Measurements from ENCODE around the gene BLTP3B. TPM values are rescaled to one million over a fixed set of nuclear protein-coding genes. Genes with fewer than 3 reads are reported as not detected.

The BLTP3B gene
- total RNA-seq, 1 donor from 2014 or later, result 13.5 TPM

DNA sequence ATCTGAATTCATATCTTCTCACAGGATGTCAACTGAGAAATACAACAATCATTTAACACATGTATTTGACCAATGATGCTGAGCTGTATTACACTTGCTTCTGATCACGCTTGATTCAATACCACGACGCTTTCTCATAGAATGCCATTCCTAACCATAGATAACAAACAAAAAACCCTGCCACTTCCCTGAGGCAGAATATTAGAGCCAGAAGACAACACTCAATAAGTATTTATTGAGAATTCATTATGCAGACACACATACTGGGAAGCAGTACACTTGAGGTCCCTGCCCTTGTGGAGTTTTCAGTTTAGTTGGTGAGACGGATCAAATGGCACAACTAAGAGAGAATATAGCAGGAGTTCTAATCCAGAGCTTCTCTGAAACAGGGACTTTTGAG, 32.4 kb downstream of the BLTP3B start:
- no peak for ATAC-seq

DNA sequence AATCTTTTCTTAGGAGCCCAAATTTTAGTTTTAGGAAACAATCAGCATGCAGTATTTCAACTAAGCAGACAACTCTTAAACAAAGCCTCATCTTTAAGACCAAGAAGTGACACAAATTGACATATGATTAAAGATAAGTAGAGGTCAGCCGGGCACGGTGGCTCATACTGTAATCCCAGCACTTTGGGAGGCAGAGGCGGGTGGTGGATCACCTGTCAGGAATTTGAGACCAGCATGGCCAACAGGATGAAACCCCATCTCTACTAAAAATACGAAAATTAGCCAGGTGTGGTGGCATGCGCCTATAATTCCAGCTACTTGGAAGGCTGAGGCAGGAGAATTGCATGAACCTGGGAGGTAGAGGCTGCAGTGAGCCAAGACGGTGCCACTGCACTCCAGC, 35.8 kb downstream of the BLTP3B start:
- ATAC-seq, result no peak

DNA sequence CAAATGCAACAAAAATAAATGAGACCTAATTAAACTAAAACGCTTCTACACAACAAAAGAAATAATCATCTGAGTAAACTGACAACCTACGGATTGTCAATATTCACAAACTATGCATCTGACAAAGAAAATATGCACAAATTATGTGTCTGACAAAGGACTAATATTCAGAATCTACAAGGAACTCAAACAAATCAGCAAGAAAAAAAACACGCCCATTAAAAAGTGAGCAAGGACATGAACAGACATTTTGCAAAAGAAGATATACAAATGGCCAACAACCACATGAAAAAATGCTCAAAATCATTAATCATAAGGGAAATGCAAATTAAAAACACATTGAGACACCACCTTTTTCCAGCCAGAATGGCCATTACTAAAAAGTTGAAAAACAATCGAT, 37.0 kb downstream of the BLTP3B start:
- no peak for ATAC-seq

DNA sequence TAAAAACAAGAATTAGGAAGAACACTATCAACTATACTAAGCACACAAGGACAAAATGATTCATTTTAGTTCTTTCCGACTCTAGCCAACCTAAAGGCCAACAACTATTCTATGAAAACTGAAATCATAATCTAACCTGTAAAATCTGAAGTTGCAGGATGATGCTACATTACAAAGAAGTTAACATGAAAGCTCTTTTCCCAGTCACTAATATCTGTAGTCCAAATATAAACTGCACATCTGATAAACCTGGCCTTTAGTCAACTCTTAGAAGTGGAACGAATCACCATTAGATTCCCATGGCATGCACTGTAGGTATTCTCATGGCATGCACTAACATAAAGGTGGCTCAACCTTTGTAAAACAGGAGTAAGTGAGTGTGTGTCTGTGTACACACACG, 41.7 kb downstream of the BLTP3B start:
- peak; percentile 23 for ATAC-seq

Other genes starting within 250 kb of the BLTP3B start
- gene ANKS1B, start 157.9 kb downstream of the BLTP3B start, total RNA-seq, result 2.8 TPM
- gene ACTR6, start 57.9 kb upstream of the BLTP3B start, total RNA-seq, result 20.4 TPM
- 0.68 TPM for gene DEPDC4, start 124.2 kb upstream of the BLTP3B start, total RNA-seq
- gene SCYL2, start 124.3 kb upstream of the BLTP3B start, total RNA-seq, result 29.3 TPM
- not detected for gene SLC17A8, start 214.2 kb upstream of the BLTP3B start, total RNA-seq

Measured in esophagus mucosa (tissue), 1 donor.